Measurements from ENCODE around the gene LHX1.

DNA sequence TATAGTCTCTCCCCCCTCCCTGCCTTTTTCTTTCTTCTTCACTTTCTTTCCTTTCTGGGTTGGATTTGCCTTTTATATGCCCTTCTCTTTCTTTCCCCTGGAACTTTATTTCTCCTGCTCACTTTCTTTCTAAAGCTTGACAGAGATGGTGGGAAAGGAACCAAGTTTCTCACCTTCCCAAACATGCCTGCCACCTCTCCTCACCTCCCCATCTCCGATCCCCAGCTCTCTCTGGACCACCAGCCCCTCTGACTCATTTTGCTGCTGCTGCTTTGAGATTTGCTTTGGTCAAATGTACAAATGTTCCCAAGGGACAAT is 6.7 kb upstream of the LHX1 start:
- no peak for TF ChIP-seq CTCF (IDR thresholded peaks at IDR 0.05)
- TF ChIP-seq POLR2A (IDR thresholded peaks at IDR 0.05): no peak
